Natural killer cell (primary cell): ENCODE measurements around the gene HDAC3. TPM values are rescaled to one million over a fixed set of nuclear protein-coding genes. Genes with fewer than 3 reads are reported as not detected.

Experiments used
- ATAC-seq, 3 donors: fragments of 150-1000 bp in 2 of 3; fragments of 200-7000 bp in 1 of 3; cut with Tn5 transposase; 1 replicate in 1 of 3; 2 replicates in 2 of 3; pipeline ENCODE4 v1.10.0; 2021; ENCODE audit warnings: mild to moderate bottlenecking in 2 of 3, moderate library complexity in 2 of 3
- DNase-seq, 2 donors: peaks; one replicate each; pipeline versions ENCODE4 v3.0.0 to v3.0.0-alpha.2; 2013 to 2021; ENCODE audit warnings: mixed read lengths in 1 of 2
- H3K27ac ChIP-seq: one replicate; pipeline ENCODE4 v1.5.1; 2013; ENCODE audit warnings: mild to moderate bottlenecking, low read length
- H3K27me3 ChIP-seq: one replicate; pipeline ENCODE4 v1.6.1; 2013; ENCODE audit warnings: low read length; ENCODE audit not compliant: control insufficient read depth, insufficient read depth
- H3K36me3 ChIP-seq: one replicate; pipeline ENCODE4 v1.6.1; 2013; ENCODE audit warnings: low read length; ENCODE audit not compliant: control insufficient read depth, insufficient read depth
- H3K4me1 ChIP-seq: one replicate; pipeline ENCODE4 v1.6.1; 2013; ENCODE audit warnings: low read length; ENCODE audit not compliant: control insufficient read depth, insufficient read depth
- H3K4me3 ChIP-seq: one replicate; pipeline ENCODE4 v1.5.1; 2013; ENCODE audit warnings: low read length
- H3K9me3 ChIP-seq: one replicate; pipeline ENCODE4 v1.6.1; 2013; ENCODE audit warnings: low read length; ENCODE audit not compliant: control insufficient read depth, insufficient read depth
- H3K27ac Mint-ChIP-seq, 2 donors: one replicate each; pipeline ENCODE4 v1.8.0; 2022; ENCODE audit warnings: mild to moderate bottlenecking in 2 of 2, mixed read lengths in 2 of 2, moderate library complexity in 1 of 2
- H3K27me3 Mint-ChIP-seq, 2 donors: one replicate each; pipeline ENCODE4 v1.8.0; 2022; ENCODE audit warnings: low read depth in 2 of 2, mixed read lengths in 2 of 2
- H3K36me3 Mint-ChIP-seq: one replicate; pipeline ENCODE4 v1.8.0; 2022; ENCODE audit warnings: mixed read lengths
- H3K4me1 Mint-ChIP-seq, 2 donors: one replicate each; pipeline ENCODE4 v1.8.0; 2022; ENCODE audit warnings: mixed read lengths in 2 of 2
- H3K4me3 Mint-ChIP-seq: one replicate; pipeline ENCODE4 v1.8.0; 2022; ENCODE audit warnings: mild to moderate bottlenecking, moderate library complexity, mixed read lengths
- H3K9me3 Mint-ChIP-seq, 2 donors: one replicate each; pipeline ENCODE4 v1.8.0; 2022; ENCODE audit warnings: mixed read lengths in 2 of 2
- CTCF ChIP-seq: fragments of 200-600 bp; IDR thresholded peaks from one replicate; pipeline ENCODE4 v1.8.0; 2022; ENCODE audit warnings: antibody characterized with exemption
- WGBS: methylation state at CpG from one replicate; pipeline ENCODE4 v1.1.7; 2013; ENCODE audit warnings: missing lambda C conversion rate; ENCODE audit not compliant: insufficient coverage; 5-methylcytosine and 5-hydroxymethylcytosine counted together
- intact Hi-C: fragments of 100-400 bp; cut with micrococcal nuclease; formaldehyde crosslinking; loops from one replicate; pipeline ENCODE4 v1.14.2; 2022
- total RNA-seq, 4 donors: library from RNA; stranded (reverse); fragments of 120-200 nt in 1 of 4; gene quantifications; one replicate each; pipeline versions ENCODE4 v1.2.3 to v1.2.4, GENCODE V29; 2013 to 2022

The HDAC3 gene
- total RNA-seq, 3 donors from 2014 or later (not counting 1 experiment from before 2014, with no cell fraction given): 66.0 to 85.7 (median 74.7) TPM

GRCh38 chr5:141650851-141651727, 14.4 kb upstream of the HDAC3 start, which contains the start of gene FCHSD1:
Gene FCHSD1, minus strand, starts transcription at chr5:141651418. Its CDS starts 50 bp downstream, at chr5:141651368.
- Histone ChIP-seq H3K9me3 (no peaks in the 10 kb centered on the region), H3K4me3 (peak within 1 kb of the TSS; percentile 64), H3K4me1 (peaks cover 18% of the 10 kb centered on the region), H3K36me3 (peaks cover 8% of the 10 kb centered on the region), H3K27ac (peak within 1 kb of the TSS; percentile 73), H3K27me3 (no peaks in the 10 kb centered on the region)
- intact Hi-C loops: loop anchor here (1.0 kb wide), 2 partner anchors 15 to 32 kb away; partner anchors contain the start of genes HDAC3 and RELL2
- TF ChIP-seq CTCF: no peak
- H3K27ac Mint-ChIP-seq: peak within 1 kb of the TSS; percentile 74 to 95
- 5% methylated on average over 50 of the region's 50 CpGs for WGBS
- DNase-seq: peak; percentile 82 to 86
- H3K9me3 Mint-ChIP-seq: no peaks in the 10 kb centered on the region
- H3K27me3 Mint-ChIP-seq: no peaks in the 10 kb centered on the region
- H3K4me1 Mint-ChIP-seq: peaks cover 34 to 41% of the 10 kb centered on the region in 2 donors
- H3K36me3 Mint-ChIP-seq: no peaks in the 10 kb centered on the region
- peak within 1 kb of the TSS; percentile 95 for H3K4me3 Mint-ChIP-seq
- ATAC-seq: peak; percentile 98

DNA sequence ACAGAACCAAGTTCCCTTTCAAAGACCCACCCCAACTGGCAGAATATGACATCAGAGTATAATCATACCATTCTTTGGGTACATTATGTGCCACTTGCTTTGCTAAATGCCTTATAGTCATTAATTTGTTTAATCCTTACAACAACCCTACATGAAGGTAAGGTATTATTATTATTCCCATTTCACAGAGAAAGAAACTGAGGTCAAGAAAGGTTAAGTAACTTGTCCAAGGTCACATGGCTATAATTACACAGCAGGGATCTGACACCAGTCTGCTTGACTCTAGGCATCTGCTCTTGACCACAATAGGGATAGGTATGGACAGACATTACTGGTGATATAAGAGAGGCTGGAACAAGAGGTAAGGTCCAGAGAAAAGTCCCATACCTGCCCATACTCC, 13.3 kb upstream of the HDAC3 start:
- no peak for TF ChIP-seq CTCF
- no peak for ATAC-seq
- Mint-ChIP-seq H3K4me3 (peak overlapping the region; percentile 86), H3K36me3 (peaks cover 5% of the 10 kb centered on the region), H3K4me1 (peaks cover 34 to 45% of the 10 kb centered on the region in 2 donors), H3K27me3 (no peaks in the 10 kb centered on the region), H3K27ac (peak overlapping the region; percentile 74 to 95), H3K9me3 (no peaks in the 10 kb centered on the region)
- intact Hi-C loops: no loop called here
- H3K4me1 ChIP-seq: peaks cover 18% of the 10 kb centered on the region
- H3K27me3 ChIP-seq: no peaks in the 10 kb centered on the region
- DNase-seq: no peak
- peaks cover 15% of the 10 kb centered on the region for H3K36me3 ChIP-seq
- no peaks in the 10 kb centered on the region for H3K9me3 ChIP-seq
- H3K27ac ChIP-seq: no peak overlapping the region
- H3K4me3 ChIP-seq: no peak overlapping the region

DNA sequence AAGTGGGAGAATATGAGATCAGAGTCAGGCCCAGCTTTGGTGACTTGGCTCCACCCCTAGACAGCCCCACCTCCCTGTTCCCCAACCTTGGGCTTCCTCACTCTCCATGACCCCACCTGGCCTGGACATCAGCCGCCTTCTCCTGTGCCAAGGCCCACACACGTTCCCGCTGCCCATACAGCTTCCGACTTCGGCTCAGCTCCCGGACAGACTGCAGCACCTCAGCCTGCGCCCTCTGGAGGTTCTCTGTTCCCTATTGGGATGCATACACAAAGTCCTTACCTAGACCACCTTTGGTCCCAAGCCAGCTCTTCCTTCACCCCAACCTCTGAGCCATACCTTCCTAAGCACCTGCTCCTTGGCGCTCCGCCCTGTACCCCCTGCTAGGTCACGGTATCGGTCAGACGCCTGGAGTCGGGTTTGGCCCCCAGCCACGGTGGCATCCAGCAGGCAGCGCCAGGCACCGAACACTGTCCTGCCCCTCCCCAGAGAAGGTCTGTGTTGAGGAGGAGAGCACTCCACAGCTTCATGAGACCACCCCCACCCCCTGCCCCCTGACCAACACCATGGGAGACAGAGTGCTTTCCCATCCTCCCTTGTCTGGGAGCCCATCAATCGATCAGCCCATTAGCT, 12.5 kb upstream of the HDAC3 start:
- Mint-ChIP-seq H3K27ac (peak overlapping the region in 1 of 2 donors; percentile 95), H3K27me3 (no peaks in the 10 kb centered on the region), H3K9me3 (no peaks in the 10 kb centered on the region), H3K4me3 (no peak overlapping the region), H3K4me1 (peaks cover 34 to 49% of the 10 kb centered on the region in 2 donors), H3K36me3 (peaks cover 9% of the 10 kb centered on the region)
- H3K27me3 ChIP-seq: no peaks in the 10 kb centered on the region
- no peaks in the 10 kb centered on the region for H3K9me3 ChIP-seq
- intact Hi-C loops: no loop called here
- peaks cover 17% of the 10 kb centered on the region for H3K36me3 ChIP-seq
- H3K4me3 ChIP-seq: no peak overlapping the region
- no peak overlapping the region for H3K27ac ChIP-seq
- H3K4me1 ChIP-seq: peaks cover 18% of the 10 kb centered on the region
- 98% methylated on average over 17 of the region's 17 CpGs for WGBS
- no peak for TF ChIP-seq CTCF
- ATAC-seq (no peak), DNase-seq (no peak)
